HG03571 (cell line): ENCODE measurements around the gene MBNL2.

Source experiments
- ATAC-seq: cut with Tn5 transposase; IDR thresholded peaks from one replicate; pipeline ENCODE4 v1.9.1; 2021; ENCODE audit not compliant: unreplicated experiment

MBNL2 gene

DNA sequence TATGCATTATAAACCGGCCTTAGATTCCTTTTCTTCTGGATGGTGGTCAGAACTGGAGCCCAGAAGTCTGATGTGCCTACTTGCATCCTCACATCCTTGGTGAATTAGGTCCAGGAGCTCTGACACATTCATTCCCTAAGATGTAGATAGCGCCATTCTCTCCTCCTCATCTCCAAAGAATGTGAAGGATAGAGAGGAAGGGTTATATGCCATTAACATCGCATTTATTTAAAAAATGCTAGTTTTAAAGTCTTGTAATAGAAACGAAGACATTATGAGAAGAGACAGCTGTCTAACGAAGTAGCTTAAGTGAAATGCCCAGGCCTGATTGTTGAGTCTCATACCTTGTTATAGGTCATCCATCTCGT is 9.7 kb downstream of the MBNL2 start:
- no peak for ATAC-seq

GRCh38 chr13:97233499-97233898 is 11.4 kb downstream of the MBNL2 start:
- no peak for ATAC-seq

DNA sequence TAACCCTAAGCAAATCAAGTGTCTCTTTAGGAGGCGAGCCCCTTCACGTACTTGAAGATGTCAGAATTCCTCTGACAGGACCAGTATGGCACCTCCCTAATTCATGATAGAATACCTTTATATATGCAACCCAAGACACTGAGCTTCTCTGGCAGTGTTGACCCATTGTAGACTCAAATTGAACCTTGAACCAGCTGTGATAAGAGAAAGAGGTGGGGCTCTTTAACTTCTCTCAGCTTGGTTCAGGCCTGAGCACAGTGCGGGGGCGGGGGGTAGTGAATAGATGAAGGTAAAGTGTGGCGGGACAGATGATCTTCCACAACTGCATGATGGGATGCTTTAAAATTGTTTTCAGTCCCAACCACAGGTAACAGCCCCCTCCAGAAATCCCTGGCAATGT is 12.1 kb downstream of the MBNL2 start:
- no peak for ATAC-seq

- ATAC-seq = no peak
Observed at GRCh38 chr13:97234742-97235141, 12.6 kb downstream of the MBNL2 start.

DNA sequence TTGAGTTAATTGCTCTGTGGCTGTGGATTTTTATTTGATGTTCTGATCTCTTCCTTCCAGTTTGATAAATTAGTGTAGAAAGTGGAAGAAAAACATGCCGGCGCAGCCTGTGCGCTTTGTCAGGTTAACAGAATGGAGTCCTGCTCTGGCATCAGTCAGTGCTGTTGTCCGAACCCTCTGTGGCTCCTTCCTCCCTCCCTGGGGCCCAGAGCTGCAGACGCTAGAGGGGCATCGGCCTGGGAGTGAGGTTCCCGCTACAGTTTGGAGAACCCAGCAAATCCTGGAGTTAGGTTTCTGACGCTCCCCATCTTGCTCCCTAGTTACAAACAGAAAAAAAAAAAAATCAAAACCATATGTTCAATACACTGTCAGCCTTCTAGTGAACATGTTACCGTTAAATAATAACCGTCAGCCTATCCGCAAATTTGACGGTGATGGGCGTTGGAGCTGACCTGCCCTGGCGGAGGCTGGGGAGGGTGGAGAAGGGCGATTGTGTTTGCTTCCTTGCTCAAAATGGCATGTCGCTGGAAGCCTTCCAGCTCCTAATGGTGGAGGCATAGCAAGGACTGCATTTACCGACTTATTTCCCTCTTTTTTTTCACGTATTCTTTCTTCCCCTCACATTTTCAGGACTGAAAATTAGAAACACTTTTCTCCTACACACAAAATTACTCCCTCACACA is 13.6 kb downstream of the MBNL2 start:
- ATAC-seq = no peak

DNA sequence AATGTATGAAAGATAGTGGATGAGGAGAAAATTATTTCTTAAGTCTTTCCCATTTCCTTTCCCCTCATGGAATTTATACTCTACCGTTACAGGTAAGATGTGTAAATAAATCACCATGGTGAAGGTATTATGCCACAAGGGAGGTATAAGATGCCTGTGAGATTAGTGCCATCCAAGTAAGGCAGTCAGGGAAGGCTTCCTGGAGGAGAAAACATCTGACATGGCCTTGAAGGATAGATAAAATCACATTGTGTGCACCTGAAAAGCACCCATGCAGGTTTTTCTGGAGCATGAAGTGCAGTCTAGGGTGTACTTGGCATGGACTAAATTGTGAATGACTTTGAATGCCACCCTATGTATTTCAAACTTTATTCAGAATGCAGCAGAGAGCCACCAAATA is 15.3 kb downstream of the MBNL2 start:
- no peak for ATAC-seq

GRCh38 chr13:97238432-97238831 is 16.3 kb downstream of the MBNL2 start:
- no peak for ATAC-seq

GRCh38 chr13:97238883-97239282 is 16.8 kb downstream of the MBNL2 start:
- ATAC-seq = no peak

DNA sequence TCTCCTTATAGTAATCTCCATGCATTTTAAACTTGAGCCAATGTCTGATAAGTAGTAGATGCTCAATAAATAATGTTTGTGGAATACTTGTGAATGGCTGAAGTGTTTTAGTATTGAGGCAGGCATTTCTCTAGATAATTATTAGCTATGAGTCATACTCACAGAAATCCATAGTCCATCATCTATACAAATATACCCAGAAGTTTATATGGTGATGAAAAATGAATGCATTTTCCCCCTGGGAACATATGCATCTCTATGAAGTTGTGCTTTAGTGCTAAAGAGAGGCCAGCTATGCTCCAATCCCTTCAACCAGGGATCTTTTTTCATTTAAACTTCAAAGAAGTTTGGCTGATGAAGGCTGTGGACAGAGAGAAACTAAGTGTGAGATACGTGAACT is 17.2 kb downstream of the MBNL2 start:
- no peak for ATAC-seq

- ATAC-seq = no peak
Observed at GRCh38 chr13:97239943-97240787, 18.0 kb downstream of the MBNL2 start.

DNA sequence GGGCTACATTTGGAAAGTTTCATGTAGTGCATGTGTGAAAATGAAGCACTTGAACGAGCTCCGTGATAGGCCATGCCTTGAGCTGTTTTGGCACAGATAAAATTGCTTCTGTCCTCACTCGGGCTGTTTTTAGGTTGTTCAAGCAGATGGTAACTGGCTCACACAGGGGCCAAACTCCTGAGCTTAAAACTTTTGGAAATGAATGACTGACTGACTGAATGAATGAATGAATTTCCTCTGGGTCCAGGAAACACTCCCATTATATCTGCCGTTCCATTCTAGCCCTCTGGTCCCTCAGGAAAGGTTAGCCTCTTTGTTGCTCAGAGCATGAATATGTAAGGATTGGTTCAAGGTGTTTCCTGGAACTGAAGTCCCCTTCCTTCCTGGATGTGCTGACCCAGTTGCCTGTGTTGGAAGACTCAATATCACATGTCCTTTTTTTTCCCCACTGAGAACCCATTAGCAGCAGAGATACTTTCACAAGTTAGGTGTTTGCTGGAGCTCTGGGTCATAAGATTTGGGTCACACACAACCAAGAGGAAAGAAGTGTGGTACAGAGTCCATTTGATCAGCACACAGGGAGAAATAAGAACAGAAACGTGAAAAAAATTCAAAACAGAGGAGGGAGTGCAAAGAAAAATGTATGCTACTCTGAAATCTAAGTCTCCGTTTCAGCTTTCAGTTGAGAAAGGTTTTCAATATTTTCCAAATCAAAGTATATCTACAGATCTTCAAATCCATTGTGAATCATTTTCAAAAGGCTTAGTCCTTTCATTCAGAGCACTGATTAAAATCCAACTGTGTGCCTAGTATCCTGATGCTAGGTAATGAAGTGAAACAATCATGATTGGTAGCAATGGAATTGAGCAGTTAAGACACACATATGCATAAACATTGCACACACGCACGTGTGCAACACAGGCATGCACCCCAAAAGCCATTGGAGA is 18.9 kb downstream of the MBNL2 start:
- ATAC-seq = no peak

GRCh38 chr13:97241761-97242160 is 19.6 kb downstream of the MBNL2 start:
- no peak for ATAC-seq

DNA sequence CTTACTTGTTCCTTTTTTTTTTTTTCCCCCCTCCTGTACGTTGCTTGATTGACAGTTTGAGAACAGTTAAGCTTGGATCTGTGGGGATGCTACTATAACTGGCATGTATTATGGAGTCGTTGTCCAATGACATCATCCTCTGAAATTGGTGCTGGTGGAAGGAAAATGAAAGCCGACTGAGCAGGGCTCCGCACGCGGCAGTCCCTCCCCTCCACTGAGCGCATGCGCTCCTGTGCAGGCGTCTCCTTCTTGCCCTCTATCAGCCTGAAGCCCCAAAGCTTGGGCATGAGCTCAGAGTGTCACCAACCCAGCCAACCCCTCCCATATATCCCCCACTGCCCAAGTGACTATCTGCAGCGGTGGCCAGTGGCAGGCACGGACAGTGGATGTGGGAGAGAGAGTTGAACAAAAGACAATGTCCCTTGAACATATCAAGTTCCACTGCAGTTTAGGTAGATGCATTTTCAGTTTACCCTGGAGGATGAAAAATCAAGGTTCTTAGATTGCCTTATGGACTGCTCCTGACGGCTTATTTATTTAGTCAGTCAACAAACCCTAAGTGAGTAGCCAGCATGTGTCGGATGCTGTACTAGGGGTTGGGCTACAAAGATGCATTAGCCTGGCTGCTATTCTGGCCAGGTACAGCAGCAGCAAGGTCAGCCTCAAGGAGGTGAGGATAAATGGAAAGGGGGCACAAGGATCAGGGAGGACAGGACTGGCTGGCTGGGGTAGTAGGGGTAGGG is 20.8 kb downstream of the MBNL2 start:
- ATAC-seq = no peak

GRCh38 chr13:97243915-97244781 is 22.0 kb downstream of the MBNL2 start:
- ATAC-seq = no peak

- no peak for ATAC-seq
Observed at GRCh38 chr13:97245011-97245410, 22.9 kb downstream of the MBNL2 start.

GRCh38 chr13:97246596-97247158 is 24.5 kb downstream of the MBNL2 start:
- no peak for ATAC-seq

DNA sequence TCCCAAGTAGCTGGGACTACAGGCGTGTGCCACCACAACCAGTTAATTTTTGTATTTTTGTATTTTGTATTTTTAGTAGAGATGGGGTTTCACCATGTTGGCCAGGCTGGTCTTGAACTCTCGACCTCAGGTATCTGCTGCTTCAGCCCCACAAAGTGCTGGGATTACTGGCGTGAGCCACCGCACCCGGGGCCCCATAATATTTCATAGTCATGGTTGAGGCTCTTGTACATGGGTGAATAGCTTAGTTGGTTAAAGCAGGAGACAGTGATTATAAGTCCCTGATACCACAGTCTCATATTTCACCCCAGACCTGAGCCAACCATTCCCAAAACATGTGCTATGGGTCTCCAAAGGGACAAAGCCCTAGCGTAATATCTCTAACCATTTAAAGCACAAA is 26.1 kb downstream of the MBNL2 start:
- no peak for ATAC-seq

DNA sequence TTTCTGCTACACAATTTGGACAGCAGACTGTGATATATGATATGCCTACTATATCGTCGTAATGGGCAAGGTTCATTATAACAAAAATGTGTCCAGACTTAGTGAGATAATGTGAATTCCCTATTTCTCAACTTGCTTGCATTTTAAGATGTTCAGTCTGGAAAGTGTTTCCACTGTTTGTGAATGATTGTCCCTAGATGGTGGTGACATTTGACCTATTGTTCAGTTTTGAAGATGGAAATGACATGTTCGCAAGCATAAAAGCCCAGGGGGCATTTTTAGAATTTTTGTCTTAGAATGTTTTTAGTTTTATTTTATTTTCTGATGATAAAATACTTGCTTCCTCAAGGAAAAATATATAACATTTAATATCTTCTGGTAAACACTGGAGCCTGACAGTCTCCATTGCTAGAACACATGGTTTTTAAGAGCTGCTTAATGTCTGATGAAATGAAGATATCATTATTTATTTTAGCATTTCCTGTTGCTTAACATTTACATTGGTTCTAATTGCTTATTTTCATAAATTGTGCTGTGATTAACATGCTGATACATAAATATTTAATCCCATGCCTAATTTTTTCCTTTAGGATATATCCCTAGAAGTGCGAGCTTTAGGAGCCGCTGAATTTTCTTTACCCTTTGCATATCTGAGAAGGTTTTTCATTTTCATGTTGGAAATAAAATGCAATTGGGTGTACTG is 27.1 kb downstream of the MBNL2 start:
- no peak for ATAC-seq
